ENCODE results near the gene SIX5. TPM values are rescaled to one million over a fixed set of nuclear protein-coding genes. Genes with fewer than 3 reads are reported as not detected.
A peak's percentile ranks its signal among the peaks of the same experiment; 100 is the strongest.

The SIX5 gene
- total RNA-seq, 4 donors from 2014 or later, result 10.5 to 14.7 (median 14.3) TPM

GRCh38 chr19:45785097-45785496, 16.0 kb upstream of the SIX5 start:
- H3K27ac ChIP-seq, result peak overlapping the region; percentile 84
- no peak for DNase-seq (ENCODE audit: low spot score in 2 of 2)
- TF ChIP-seq POLR2AphosphoS5 (IDR thresholded peaks at IDR 0.05), result no peak
- no peak for TF ChIP-seq POLR2A (IDR thresholded peaks at IDR 0.05)
- no peak for TF ChIP-seq CTCF (IDR thresholded peaks at IDR 0.05)
- TF ChIP-seq EP300 (IDR thresholded peaks at IDR 0.05), result no peak
- peaks cover 44% of the 10 kb centered on the region for H3K36me3 ChIP-seq
- peaks cover 51% of the 10 kb centered on the region for H3K4me1 ChIP-seq
- H3K4me3 ChIP-seq, result no peak overlapping the region
- no peaks in the 10 kb centered on the region for H3K27me3 ChIP-seq
- 68% methylated on average over 5 of the region's 5 CpGs for WGBS
- no peaks in the 10 kb centered on the region for H3K9me3 ChIP-seq

GRCh38 chr19:45784096-45784495, 15.0 kb upstream of the SIX5 start:
- peak overlapping the region; percentile 84 for H3K27ac ChIP-seq
- H3K9me3 ChIP-seq, result no peaks in the 10 kb centered on the region
- no peaks in the 10 kb centered on the region for H3K27me3 ChIP-seq
- no peak for TF ChIP-seq CTCF (IDR thresholded peaks at IDR 0.05)
- no peak for TF ChIP-seq POLR2AphosphoS5 (IDR thresholded peaks at IDR 0.05)
- no peak for DNase-seq (ENCODE audit: low spot score in 2 of 2)
- H3K36me3 ChIP-seq, result peaks cover 35% of the 10 kb centered on the region
- no peak overlapping the region for H3K4me3 ChIP-seq
- WGBS, result 89% methylated on average over 4 of the region's 4 CpGs
- H3K4me1 ChIP-seq, result peaks cover 61% of the 10 kb centered on the region

- H3K4me1 ChIP-seq, result peaks cover 67% of the 10 kb centered on the region
- H3K36me3 ChIP-seq, result peaks cover 26% of the 10 kb centered on the region
- H3K9me3 ChIP-seq, result no peaks in the 10 kb centered on the region
- WGBS, result 40% methylated on average over 25 of the region's 26 CpGs
- H3K27me3 ChIP-seq, result no peaks in the 10 kb centered on the region
- peak overlapping the region; percentile 84 for H3K27ac ChIP-seq
- H3K4me3 ChIP-seq, result peak overlapping the region; percentile 51
- TF ChIP-seq EP300 (IDR thresholded peaks at IDR 0.05), result no peak
- TF ChIP-seq POLR2AphosphoS5 (IDR thresholded peaks at IDR 0.05), result peak in 1 of 3 donors; percentile 11
- TF ChIP-seq CTCF (IDR thresholded peaks at IDR 0.05), result no peak
- DNase-seq (ENCODE audit: low spot score in 2 of 2), result no peak
Measured at GRCh38 chr19:45782820-45783785, 14.1 kb upstream of the SIX5 start.

- no peak for DNase-seq (ENCODE audit: low spot score in 2 of 2)
- 9% methylated on average over 6 of the region's 18 CpGs for WGBS
- peak within 1 kb of the TSS; percentile 84 for H3K27ac ChIP-seq
- peak within 1 kb of the TSS; percentile 51 for H3K4me3 ChIP-seq
- peaks cover 29% of the 10 kb centered on the region for H3K36me3 ChIP-seq
- TF ChIP-seq EP300 (IDR thresholded peaks at IDR 0.05) (no peak), POLR2A (IDR thresholded peaks at IDR 0.05) (no peak), POLR2AphosphoS5 (IDR thresholded peaks at IDR 0.05) (no peak), CTCF (IDR thresholded peaks at IDR 0.05) (no peak)
- H3K9me3 ChIP-seq, result no peaks in the 10 kb centered on the region
- H3K27me3 ChIP-seq, result no peaks in the 10 kb centered on the region
- peaks cover 67% of the 10 kb centered on the region for H3K4me1 ChIP-seq
Measured at GRCh38 chr19:45782162-45782691, 13.2 kb upstream of the SIX5 start, which contains the start of gene DMPK. Gene DMPK, minus strand, starts transcription at chr19:45782490. Its CDS starts 138 bp downstream, at chr19:45782352.

Measured in suprapubic skin (tissue), 4 donors.